Measurements from ENCODE around the gene CASP10.

Gene CASP10

GRCh38 chr2:201254081-201254730 lies 71.3 kb downstream of the CASP10 start:
- Histone ChIP-seq H3K9me3 (ENCODE audit: control insufficient read depth, insufficient read depth, low read length) (no peaks in the 10 kb centered on the region), H3K27ac (ENCODE audit: low read depth, low read length) (peak overlapping the region; percentile 32), H3K4me1 (ENCODE audit: control insufficient read depth, insufficient read depth, low read length) (peaks cover 25% of the 10 kb centered on the region), H3K36me3 (ENCODE audit: control insufficient read depth, insufficient read depth, low read length) (no peaks in the 10 kb centered on the region), H3K4me3 (ENCODE audit: low read depth, low read length) (no peak overlapping the region), H3K27me3 (ENCODE audit: control insufficient read depth, insufficient read depth, low read length) (no peaks in the 10 kb centered on the region), H3K9ac (ENCODE audit: low read depth, low read length) (0 out of 2 replicates have a peak overlapping the region, but pooled peaks have one; percentile 2)

- no peaks in the 10 kb centered on the region for H3K9me3 ChIP-seq (ENCODE audit: control insufficient read depth, insufficient read depth, low read length)
- H3K36me3 ChIP-seq (ENCODE audit: control insufficient read depth, insufficient read depth, low read length), result no peaks in the 10 kb centered on the region
- H3K27me3 ChIP-seq (ENCODE audit: control insufficient read depth, insufficient read depth, low read length), result no peaks in the 10 kb centered on the region
- no peak overlapping the region for H3K9ac ChIP-seq (ENCODE audit: low read depth, low read length)
- H3K4me3 ChIP-seq (ENCODE audit: low read depth, low read length), result no peak overlapping the region
- H3K4me1 ChIP-seq (ENCODE audit: control insufficient read depth, insufficient read depth, low read length), result peaks cover 25% of the 10 kb centered on the region
- no peak overlapping the region for H3K27ac ChIP-seq (ENCODE audit: low read depth, low read length)
Measured at GRCh38 chr2:201255408-201256033, 72.6 kb downstream of the CASP10 start.

GRCh38 chr2:201256082-201256481 lies 73.1 kb downstream of the CASP10 start:
- Histone ChIP-seq H3K4me1 (ENCODE audit: control insufficient read depth, insufficient read depth, low read length) (peaks cover 25% of the 10 kb centered on the region), H3K4me3 (ENCODE audit: low read depth, low read length) (no peak overlapping the region), H3K36me3 (ENCODE audit: control insufficient read depth, insufficient read depth, low read length) (no peaks in the 10 kb centered on the region), H3K27ac (ENCODE audit: low read depth, low read length) (no peak overlapping the region), H3K9ac (ENCODE audit: low read depth, low read length) (no peak overlapping the region), H3K27me3 (ENCODE audit: control insufficient read depth, insufficient read depth, low read length) (no peaks in the 10 kb centered on the region), H3K9me3 (ENCODE audit: control insufficient read depth, insufficient read depth, low read length) (no peaks in the 10 kb centered on the region)

- no peak overlapping the region for H3K9ac ChIP-seq (ENCODE audit: low read depth, low read length)
- H3K9me3 ChIP-seq (ENCODE audit: control insufficient read depth, insufficient read depth, low read length), result no peaks in the 10 kb centered on the region
- H3K4me3 ChIP-seq (ENCODE audit: low read depth, low read length), result peak overlapping the region; percentile 25; the same call in 1 of the 2 replicates
- peak overlapping the region; percentile 74 for H3K27ac ChIP-seq (ENCODE audit: low read depth, low read length)
- H3K27me3 ChIP-seq (ENCODE audit: control insufficient read depth, insufficient read depth, low read length), result no peaks in the 10 kb centered on the region
- no peaks in the 10 kb centered on the region for H3K36me3 ChIP-seq (ENCODE audit: control insufficient read depth, insufficient read depth, low read length)
- peaks cover 25% of the 10 kb centered on the region for H3K4me1 ChIP-seq (ENCODE audit: control insufficient read depth, insufficient read depth, low read length)
Measured at GRCh38 chr2:201257381-201257955, 74.5 kb downstream of the CASP10 start.

- peaks cover 25% of the 10 kb centered on the region for H3K4me1 ChIP-seq (ENCODE audit: control insufficient read depth, insufficient read depth, low read length)
- H3K9me3 ChIP-seq (ENCODE audit: control insufficient read depth, insufficient read depth, low read length), result no peaks in the 10 kb centered on the region
- H3K9ac ChIP-seq (ENCODE audit: low read depth, low read length), result peak overlapping the region; percentile 37; the same call in 1 of the 2 replicates
- no peaks in the 10 kb centered on the region for H3K36me3 ChIP-seq (ENCODE audit: control insufficient read depth, insufficient read depth, low read length)
- peak overlapping the region; percentile 25; the same call in 1 of the 2 replicates for H3K4me3 ChIP-seq (ENCODE audit: low read depth, low read length)
- peak overlapping the region; percentile 74 for H3K27ac ChIP-seq (ENCODE audit: low read depth, low read length)
- no peaks in the 10 kb centered on the region for H3K27me3 ChIP-seq (ENCODE audit: control insufficient read depth, insufficient read depth, low read length)
Measured at GRCh38 chr2:201257956-201258665, 75.2 kb downstream of the CASP10 start.

- H3K9me3 ChIP-seq (ENCODE audit: control insufficient read depth, insufficient read depth, low read length), result no peaks in the 10 kb centered on the region
- no peaks in the 10 kb centered on the region for H3K27me3 ChIP-seq (ENCODE audit: control insufficient read depth, insufficient read depth, low read length)
- H3K27ac ChIP-seq (ENCODE audit: low read depth, low read length), result peak overlapping the region; percentile 74
- peak overlapping the region; percentile 37; the same call in 1 of the 2 replicates for H3K9ac ChIP-seq (ENCODE audit: low read depth, low read length)
- H3K36me3 ChIP-seq (ENCODE audit: control insufficient read depth, insufficient read depth, low read length), result no peaks in the 10 kb centered on the region
- H3K4me3 ChIP-seq (ENCODE audit: low read depth, low read length), result peak overlapping the region; percentile 25; the same call in 1 of the 2 replicates
- peaks cover 25% of the 10 kb centered on the region for H3K4me1 ChIP-seq (ENCODE audit: control insufficient read depth, insufficient read depth, low read length)
Measured at GRCh38 chr2:201258666-201259615, 76.0 kb downstream of the CASP10 start.

GRCh38 chr2:201260302-201260800 lies 77.4 kb downstream of the CASP10 start, which contains the start of gene CASP8:
Gene CASP8, plus strand, starts transcription at chr2:201260536. Its CDS starts 5,951 bp downstream, at chr2:201266487.
- Histone ChIP-seq H3K27me3 (ENCODE audit: control insufficient read depth, insufficient read depth, low read length) (no peaks in the 10 kb centered on the region), H3K4me3 (ENCODE audit: low read depth, low read length) (no peak within 1 kb of the TSS), H3K36me3 (ENCODE audit: control insufficient read depth, insufficient read depth, low read length) (no peaks in the 10 kb centered on the region), H3K27ac (ENCODE audit: low read depth, low read length) (no peak within 1 kb of the TSS), H3K4me1 (ENCODE audit: control insufficient read depth, insufficient read depth, low read length) (peaks cover 16% of the 10 kb centered on the region), H3K9ac (ENCODE audit: low read depth, low read length) (no peak within 1 kb of the TSS), H3K9me3 (ENCODE audit: control insufficient read depth, insufficient read depth, low read length) (no peaks in the 10 kb centered on the region)

GRCh38 chr2:201261471-201261870 lies 78.5 kb downstream of the CASP10 start:
- Histone ChIP-seq H3K4me1 (ENCODE audit: control insufficient read depth, insufficient read depth, low read length) (peaks cover 16% of the 10 kb centered on the region), H3K27me3 (ENCODE audit: control insufficient read depth, insufficient read depth, low read length) (no peaks in the 10 kb centered on the region), H3K36me3 (ENCODE audit: control insufficient read depth, insufficient read depth, low read length) (no peaks in the 10 kb centered on the region), H3K9me3 (ENCODE audit: control insufficient read depth, insufficient read depth, low read length) (no peaks in the 10 kb centered on the region), H3K9ac (ENCODE audit: low read depth, low read length) (no peak overlapping the region), H3K27ac (ENCODE audit: low read depth, low read length) (no peak overlapping the region), H3K4me3 (ENCODE audit: low read depth, low read length) (no peak overlapping the region)

GRCh38 chr2:201261906-201262305 lies 79.0 kb downstream of the CASP10 start:
- no peak overlapping the region for H3K9ac ChIP-seq (ENCODE audit: low read depth, low read length)
- H3K4me1 ChIP-seq (ENCODE audit: control insufficient read depth, insufficient read depth, low read length), result peaks cover 16% of the 10 kb centered on the region
- no peaks in the 10 kb centered on the region for H3K36me3 ChIP-seq (ENCODE audit: control insufficient read depth, insufficient read depth, low read length)
- H3K27me3 ChIP-seq (ENCODE audit: control insufficient read depth, insufficient read depth, low read length), result no peaks in the 10 kb centered on the region
- no peak overlapping the region for H3K4me3 ChIP-seq (ENCODE audit: low read depth, low read length)
- H3K9me3 ChIP-seq (ENCODE audit: control insufficient read depth, insufficient read depth, low read length), result no peaks in the 10 kb centered on the region
- no peak overlapping the region for H3K27ac ChIP-seq (ENCODE audit: low read depth, low read length)

GRCh38 chr2:201262718-201263117 lies 79.8 kb downstream of the CASP10 start:
- Histone ChIP-seq H3K36me3 (ENCODE audit: control insufficient read depth, insufficient read depth, low read length) (no peaks in the 10 kb centered on the region), H3K4me1 (ENCODE audit: control insufficient read depth, insufficient read depth, low read length) (peaks cover 13% of the 10 kb centered on the region), H3K9ac (ENCODE audit: low read depth, low read length) (no peak overlapping the region), H3K4me3 (ENCODE audit: low read depth, low read length) (no peak overlapping the region), H3K27me3 (ENCODE audit: control insufficient read depth, insufficient read depth, low read length) (no peaks in the 10 kb centered on the region), H3K9me3 (ENCODE audit: control insufficient read depth, insufficient read depth, low read length) (no peaks in the 10 kb centered on the region), H3K27ac (ENCODE audit: low read depth, low read length) (no peak overlapping the region)
